Vagina (tissue), 2 donors: ENCODE measurements around the gene KANK3.

Experiments used
- POLR2A ChIP-seq, 2 donors: fragments of 450-650 bp; IDR thresholded peaks; one replicate each; pipeline ENCODE4 v1.6.1; 2017; ENCODE audit warnings: antibody characterized with exemption in 2 of 2, mild to moderate bottlenecking in 2 of 2, moderate library complexity in 2 of 2
- POLR2AphosphoS5 ChIP-seq, 2 donors: sonication (generic); formaldehyde crosslinking; IDR thresholded peaks; one replicate each; pipeline ENCODE4 v1.9.0; 2017; ENCODE audit warnings: antibody characterized with exemption in 2 of 2, mild to moderate bottlenecking in 2 of 2, low read depth in 1 of 2; ENCODE audit not compliant: insufficient read depth in 1 of 2
- TF ChIP-seq, protein P1 (sequence below), 3 experiments: fragments of 450-650 bp in 2 of 3; fragments of 200-600 bp in 1 of 3; sonication (generic) in 1 of 3; IDR thresholded peaks; one replicate each; pipeline ENCODE4 v1.5.1; 2017 to 2019; ENCODE audit warnings: antibody characterized with exemption in 3 of 3, mild to moderate bottlenecking in 2 of 3, moderate library complexity in 2 of 3

GRCh38 chr19:8306235-8307054, 36.6 kb downstream of the KANK3 start:
- TF ChIP-seq POLR2AphosphoS5 (IDR thresholded peaks at IDR 0.05; ENCODE audit: insufficient read depth in 1 of 2, low read depth in 1 of 2) (no peak), POLR2A (IDR thresholded peaks at IDR 0.05) (no peak)
- TF ChIP-seq, protein P1, sequence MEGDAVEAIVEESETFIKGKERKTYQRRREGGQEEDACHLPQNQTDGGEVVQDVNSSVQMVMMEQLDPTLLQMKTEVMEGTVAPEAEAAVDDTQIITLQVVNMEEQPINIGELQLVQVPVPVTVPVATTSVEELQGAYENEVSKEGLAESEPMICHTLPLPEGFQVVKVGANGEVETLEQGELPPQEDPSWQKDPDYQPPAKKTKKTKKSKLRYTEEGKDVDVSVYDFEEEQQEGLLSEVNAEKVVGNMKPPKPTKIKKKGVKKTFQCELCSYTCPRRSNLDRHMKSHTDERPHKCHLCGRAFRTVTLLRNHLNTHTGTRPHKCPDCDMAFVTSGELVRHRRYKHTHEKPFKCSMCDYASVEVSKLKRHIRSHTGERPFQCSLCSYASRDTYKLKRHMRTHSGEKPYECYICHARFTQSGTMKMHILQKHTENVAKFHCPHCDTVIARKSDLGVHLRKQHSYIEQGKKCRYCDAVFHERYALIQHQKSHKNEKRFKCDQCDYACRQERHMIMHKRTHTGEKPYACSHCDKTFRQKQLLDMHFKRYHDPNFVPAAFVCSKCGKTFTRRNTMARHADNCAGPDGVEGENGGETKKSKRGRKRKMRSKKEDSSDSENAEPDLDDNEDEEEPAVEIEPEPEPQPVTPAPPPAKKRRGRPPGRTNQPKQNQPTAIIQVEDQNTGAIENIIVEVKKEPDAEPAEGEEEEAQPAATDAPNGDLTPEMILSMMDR (IDR thresholded peaks at IDR 0.05) = no peak
